GM12865 (cell line): ENCODE measurements around the gene TMPRSS7.

ENCODE experiments used
- DNase-seq: peaks from one replicate; pipeline ENCODE4 v3.0.0; 2010; ENCODE audit warnings: low read depth
- H3K4me3 ChIP-seq: 2 replicates; pipeline ENCODE4 v1.5.1; 2011; ENCODE audit warnings: mild to moderate bottlenecking, low read depth, low read length, control low read depth
- TF ChIP-seq, protein P1 (sequence below): IDR thresholded peaks from 2 replicates; pipeline ENCODE4 v1.5.1; 2011; ENCODE audit warnings: low read length, control low read depth, low read depth, inconsistent platforms; ENCODE audit not compliant: insufficient read depth; ENCODE audit errors: missing control alignments

TMPRSS7 gene

DNA sequence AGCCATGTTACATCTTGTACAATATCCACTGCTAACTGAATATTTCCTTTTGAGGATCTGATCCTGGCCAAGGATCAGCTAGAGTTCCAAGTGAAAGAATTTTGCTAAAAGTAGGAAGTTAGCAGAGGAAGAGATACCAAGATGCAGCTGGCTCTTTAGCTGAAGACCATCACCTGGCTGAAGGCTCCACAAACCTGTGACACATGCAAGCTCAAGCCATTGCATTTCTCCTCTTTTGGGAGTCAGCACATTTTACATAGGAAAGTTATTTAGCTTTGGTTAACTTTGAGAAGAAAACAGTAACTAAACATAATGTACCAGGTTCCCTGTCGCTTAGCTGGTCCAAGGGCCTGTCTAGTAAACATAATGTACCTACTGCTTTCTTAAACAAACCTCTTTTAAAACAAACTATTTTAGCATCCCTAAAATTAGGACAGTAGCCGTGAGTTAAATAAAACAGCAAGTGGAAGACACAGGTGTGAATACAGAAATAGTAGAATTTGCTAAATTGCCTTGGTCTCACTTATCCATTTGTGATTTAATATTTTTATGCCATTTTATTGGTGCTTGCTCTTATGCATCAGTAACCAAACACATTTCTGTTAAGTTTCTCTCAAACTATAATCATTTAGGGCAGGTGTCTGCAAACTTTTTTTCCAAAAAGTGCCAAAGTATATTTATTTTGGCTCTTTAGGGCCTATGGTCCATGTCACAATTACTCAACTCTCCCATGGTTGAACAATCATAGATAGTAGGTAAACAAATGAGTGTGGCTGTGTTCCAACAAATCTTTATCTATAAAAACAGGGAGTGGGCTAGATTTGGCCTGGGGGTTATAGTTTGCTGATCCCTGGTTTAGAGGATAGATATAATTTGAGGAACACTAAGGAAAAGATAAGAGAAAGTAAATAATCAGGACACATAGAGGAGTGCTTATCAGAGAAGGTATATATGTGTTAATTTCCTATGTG, 87.3 kb downstream of the TMPRSS7 start:
- no peak for DNase-seq
- H3K4me3 ChIP-seq, result no peak overlapping the region
- TF ChIP-seq, protein P1, sequence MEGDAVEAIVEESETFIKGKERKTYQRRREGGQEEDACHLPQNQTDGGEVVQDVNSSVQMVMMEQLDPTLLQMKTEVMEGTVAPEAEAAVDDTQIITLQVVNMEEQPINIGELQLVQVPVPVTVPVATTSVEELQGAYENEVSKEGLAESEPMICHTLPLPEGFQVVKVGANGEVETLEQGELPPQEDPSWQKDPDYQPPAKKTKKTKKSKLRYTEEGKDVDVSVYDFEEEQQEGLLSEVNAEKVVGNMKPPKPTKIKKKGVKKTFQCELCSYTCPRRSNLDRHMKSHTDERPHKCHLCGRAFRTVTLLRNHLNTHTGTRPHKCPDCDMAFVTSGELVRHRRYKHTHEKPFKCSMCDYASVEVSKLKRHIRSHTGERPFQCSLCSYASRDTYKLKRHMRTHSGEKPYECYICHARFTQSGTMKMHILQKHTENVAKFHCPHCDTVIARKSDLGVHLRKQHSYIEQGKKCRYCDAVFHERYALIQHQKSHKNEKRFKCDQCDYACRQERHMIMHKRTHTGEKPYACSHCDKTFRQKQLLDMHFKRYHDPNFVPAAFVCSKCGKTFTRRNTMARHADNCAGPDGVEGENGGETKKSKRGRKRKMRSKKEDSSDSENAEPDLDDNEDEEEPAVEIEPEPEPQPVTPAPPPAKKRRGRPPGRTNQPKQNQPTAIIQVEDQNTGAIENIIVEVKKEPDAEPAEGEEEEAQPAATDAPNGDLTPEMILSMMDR, result no peak

DNA sequence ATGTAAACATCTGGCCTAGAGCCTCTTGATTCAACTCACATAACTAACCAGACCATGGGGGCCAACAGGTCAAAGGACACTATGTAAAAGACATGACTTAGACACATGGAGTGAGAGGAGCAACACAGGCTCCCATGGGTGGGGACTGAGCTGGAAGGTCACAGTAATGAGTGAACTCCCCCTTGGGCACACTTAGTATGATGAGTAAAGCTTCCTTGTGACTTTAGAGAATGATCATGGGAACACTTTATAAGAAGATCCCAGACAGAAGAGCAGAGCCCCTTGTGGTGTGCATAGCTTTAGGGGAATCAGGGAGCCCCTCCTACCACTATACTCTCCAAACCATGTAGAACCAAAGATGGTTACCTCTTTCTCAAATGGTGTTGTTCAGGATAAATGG, 88.3 kb downstream of the TMPRSS7 start:
- no peak overlapping the region for H3K4me3 ChIP-seq
- DNase-seq, result no peak
- TF ChIP-seq, protein P1, result no peak

GRCh38 chr3:112123548-112123947, 89.0 kb downstream of the TMPRSS7 start:
- no peak overlapping the region for H3K4me3 ChIP-seq
- TF ChIP-seq, protein P1, result no peak
- peak; percentile 52 for DNase-seq

DNA sequence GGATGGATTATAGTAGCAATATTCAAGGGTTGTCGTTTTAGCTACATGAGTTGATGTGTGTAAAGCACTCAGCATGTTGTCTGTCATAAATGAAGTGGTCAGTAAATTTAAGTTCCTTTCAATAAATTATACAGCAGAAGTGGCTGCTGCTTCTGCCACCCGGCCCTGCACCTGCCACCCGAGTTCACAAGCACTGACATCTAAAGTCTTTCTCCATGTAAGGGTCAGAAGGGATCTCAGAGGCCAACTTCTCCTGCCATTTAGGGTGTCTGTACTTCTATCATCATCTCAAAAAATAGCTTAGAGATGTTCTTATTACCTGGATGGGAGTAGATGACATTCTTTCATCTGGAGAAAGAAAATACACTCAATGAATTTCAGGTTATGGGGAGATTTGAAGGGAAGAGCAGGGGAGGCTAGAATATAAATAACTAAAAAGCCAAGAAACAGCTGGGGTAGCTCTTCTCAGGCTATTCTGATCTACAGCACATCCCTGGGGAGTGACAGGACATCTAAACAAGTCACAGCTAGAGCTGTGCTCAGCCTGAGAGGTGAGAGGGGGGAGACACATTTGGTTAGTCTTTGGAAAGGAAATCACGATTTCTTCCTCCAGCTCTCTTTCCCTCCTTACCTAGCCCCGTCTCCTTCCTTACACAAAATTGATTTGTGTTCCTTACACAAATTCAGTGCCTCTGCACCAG, 90.5 kb downstream of the TMPRSS7 start:
- no peak for DNase-seq
- TF ChIP-seq, protein P1, result no peak
- peak overlapping the region; percentile 90 for H3K4me3 ChIP-seq

GRCh38 chr3:112126511-112126911, 92.0 kb downstream of the TMPRSS7 start:
- TF ChIP-seq, protein P1, result no peak
- peak overlapping the region; percentile 90 for H3K4me3 ChIP-seq
- DNase-seq, result no peak

- H3K4me3 ChIP-seq, result peak overlapping the region; percentile 90
- DNase-seq, result peak; percentile 77
- TF ChIP-seq, protein P1, result no peak
Observed at GRCh38 chr3:112127522-112128494, 93.3 kb downstream of the TMPRSS7 start.
